Activated CD4-positive, alpha-beta T cell treated with anti-CD3 and anti-CD28 coated beads for 24 hours (primary cell): ENCODE measurements around the gene EFHD2.
A peak's percentile ranks its signal among the peaks of the same experiment; 100 is the strongest.
"Not testable (repeated sequence)": the region's sequence is repeated elsewhere in the genome, so short reads cannot be mapped to it uniquely, and the experiment has no call there.

ENCODE experiments used
- DNase-seq, 2 donors: peaks; one replicate each; pipeline ENCODE4 v3.0.0-alpha.2; 2020; ENCODE audit warnings: low read depth in 2 of 2

EFHD2 gene

GRCh38 chr1:15430787-15431570 lies 21.3 kb downstream of the EFHD2 start:
- peak; percentile 71 to 74 for DNase-seq

GRCh38 chr1:15431571-15431948 lies 21.9 kb downstream of the EFHD2 start:
- DNase-seq: no peak

- DNase-seq: no peak
Measured at GRCh38 chr1:15432324-15432723, 22.6 kb downstream of the EFHD2 start.

DNA sequence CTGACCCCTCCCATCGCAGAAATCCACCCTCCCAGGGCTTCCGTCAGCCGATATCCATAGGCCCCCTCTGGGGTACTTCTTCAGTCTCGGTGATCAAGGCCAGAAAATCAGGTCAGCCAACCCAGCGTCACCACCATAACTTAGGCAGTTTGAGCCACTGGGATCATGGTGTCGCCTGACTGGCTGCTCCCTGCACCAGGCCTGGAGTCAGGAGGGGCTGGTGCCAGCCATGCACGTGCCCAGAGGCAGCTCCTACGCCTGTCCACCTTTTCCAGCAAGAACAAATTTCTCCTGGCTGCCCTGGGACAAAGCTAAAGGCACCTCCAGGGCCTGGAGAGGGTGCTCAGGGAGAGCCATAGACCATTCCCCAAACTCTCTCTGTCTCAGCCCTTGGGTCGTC lies 23.8 kb downstream of the EFHD2 start:
- DNase-seq: no peak

GRCh38 chr1:15434739-15435138 lies 25.1 kb downstream of the EFHD2 start:
- DNase-seq: not testable (repeated sequence)

GRCh38 chr1:15435239-15436077 lies 25.8 kb downstream of the EFHD2 start:
- DNase-seq: no peak

DNA sequence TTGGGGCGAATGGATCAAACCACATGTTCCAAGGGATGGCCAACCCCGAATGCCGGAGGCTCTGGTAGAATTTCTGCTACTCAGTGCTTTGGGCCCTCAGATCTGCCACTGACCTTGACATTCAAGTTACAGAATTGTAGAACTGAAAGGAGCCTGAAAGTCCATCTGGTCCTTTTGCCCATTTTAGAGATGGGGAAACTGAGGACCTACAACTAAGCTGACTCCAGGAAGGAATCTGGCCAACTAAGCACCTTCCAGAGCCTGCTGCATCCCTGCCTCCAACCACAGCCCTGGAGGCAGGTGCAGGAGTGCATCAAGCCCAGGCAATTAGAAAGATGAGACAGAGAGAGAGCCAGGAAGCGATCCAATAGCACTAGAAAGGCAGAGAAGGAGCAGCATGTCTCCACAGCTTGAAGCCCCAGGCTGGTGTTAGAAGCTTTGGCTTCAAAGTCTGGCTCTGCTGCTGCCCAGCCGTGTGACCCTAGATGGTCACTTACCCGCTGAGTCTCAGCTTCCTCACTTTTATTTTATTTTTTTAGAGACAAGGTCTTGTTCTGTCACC lies 27.3 kb downstream of the EFHD2 start:
- no peak for DNase-seq

DNA sequence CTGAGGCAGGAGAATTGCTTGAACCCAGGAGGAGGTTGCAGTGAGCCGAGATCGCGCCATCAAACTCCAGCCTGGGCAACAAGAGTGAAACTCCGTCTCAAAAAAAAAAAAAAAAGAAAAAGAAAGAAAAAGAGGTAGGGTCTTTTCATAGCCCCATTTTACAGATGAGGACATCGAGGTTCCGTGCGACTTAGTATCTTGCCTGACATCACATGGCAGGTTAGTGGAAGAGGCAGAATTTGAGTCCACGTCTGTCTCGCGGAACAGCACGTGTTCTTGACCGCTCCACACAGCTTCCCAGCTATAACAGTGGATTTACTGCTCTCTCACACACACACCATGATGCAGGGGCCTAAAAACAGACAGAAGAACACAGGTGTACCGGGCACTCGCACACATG lies 29.6 kb downstream of the EFHD2 start:
- DNase-seq: no peak

- DNase-seq: no peak
Measured at GRCh38 chr1:15440357-15440756, 30.7 kb downstream of the EFHD2 start.

GRCh38 chr1:15441247-15441646 lies 31.6 kb downstream of the EFHD2 start:
- no peak for DNase-seq

DNA sequence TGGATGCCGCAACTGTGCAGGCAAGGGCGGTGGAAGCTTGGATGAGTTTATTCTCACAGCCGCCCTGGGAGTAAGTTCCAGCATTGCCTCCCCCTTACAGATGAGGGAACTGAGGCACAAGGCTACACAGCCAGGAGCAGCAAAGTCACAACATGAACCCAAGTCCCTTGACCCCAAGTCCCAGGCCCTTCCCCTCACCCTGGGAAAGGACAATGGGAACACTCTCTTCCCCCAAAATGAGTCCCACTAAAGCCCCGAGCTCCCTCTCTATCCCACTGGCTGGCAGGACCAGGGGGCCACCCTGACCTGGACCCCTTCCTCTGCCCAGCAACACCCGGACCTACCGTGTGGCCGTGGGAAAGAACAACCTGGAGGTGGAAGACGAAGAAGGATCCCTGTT lies 32.4 kb downstream of the EFHD2 start:
- DNase-seq: no peak

GRCh38 chr1:15442759-15443158 lies 33.1 kb downstream of the EFHD2 start:
- no peak for DNase-seq

DNA sequence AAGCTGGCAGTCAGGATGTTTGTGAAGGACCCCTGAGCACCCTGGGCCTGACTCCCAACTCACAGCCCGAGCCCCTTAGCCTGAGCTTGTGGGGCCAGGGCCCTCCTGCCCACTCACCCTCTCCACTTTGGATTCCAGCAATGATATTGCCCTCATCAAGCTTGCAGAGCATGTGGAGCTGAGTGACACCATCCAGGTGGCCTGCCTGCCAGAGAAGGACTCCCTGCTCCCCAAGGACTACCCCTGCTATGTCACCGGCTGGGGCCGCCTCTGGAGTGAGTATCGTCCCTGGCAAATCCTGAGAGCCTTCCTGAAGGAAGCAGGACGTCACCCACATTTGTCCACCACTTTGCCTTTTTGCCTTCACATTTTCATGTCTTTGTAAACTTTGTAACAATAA lies 33.6 kb downstream of the EFHD2 start:
- DNase-seq: no peak

DNA sequence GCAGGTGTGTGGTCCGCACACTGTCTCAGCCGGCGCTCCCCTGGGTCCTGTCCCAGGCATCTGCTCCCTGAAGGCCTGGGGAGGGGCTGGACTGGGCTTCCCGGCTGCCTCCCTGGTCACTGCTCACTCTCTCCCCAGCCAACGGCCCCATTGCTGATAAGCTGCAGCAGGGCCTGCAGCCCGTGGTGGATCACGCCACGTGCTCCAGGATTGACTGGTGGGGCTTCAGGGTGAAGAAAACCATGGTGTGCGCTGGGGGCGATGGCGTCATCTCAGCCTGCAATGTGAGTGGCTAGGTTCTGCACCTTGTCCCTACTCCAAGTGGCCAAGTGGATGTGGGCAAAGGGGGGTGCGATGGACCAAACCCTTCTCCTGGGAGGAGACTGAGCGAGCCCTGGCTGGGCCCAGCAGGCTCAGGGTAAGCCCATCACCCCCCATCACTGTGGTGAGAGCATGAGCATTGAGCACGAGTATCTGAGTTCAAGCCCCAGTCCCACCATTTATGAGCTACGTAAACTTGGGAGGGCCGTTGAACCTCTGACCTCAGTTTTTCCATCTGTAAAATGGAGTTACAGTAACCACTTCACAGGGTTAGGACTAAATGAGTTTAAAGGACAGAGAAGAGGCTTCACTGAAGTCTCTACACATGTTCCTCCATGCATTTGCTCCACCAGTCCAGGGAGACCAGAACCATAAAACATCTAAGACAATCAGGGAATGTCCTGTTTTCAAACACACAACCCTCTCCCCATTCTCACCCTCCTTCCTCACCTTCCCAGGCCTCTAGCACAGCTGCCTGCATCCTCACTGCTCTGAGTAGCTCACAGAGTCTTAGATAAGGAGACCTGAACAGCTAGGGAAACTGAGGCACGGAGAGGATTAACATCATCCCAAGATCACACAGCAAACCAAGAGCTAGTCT lies 35.0 kb downstream of the EFHD2 start:
- DNase-seq: no peak

- DNase-seq: no peak
Measured at GRCh38 chr1:15445390-15446122, 35.9 kb downstream of the EFHD2 start.

GRCh38 chr1:15446212-15446611 lies 36.5 kb downstream of the EFHD2 start:
- no peak for DNase-seq

GRCh38 chr1:15448877-15449462 lies 39.3 kb downstream of the EFHD2 start:
- DNase-seq: no peak

DNA sequence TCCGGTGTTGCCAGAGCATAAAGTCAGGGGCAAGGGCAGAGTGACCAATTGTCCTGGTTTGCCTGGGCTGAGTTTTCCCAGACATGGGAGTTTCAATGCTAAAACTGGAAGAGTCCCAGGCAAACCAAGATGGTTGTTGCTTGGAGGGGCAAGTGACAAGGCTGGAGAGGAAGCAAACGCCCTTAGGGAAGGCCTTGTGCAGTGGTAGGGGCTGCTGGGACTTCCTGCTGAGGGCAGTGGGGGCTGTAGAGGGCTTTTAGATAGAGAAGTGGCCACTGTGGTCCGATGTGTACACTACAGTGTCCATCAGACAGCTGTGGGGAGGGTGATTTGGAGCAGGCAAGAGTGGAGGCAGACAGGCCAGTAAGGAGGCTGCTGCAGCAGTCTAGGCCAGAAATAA lies 39.9 kb downstream of the EFHD2 start:
- DNase-seq: no peak

GRCh38 chr1:15451014-15451722 lies 41.5 kb downstream of the EFHD2 start:
- DNase-seq: no peak

- DNase-seq: no peak
Measured at GRCh38 chr1:15452216-15452615, 42.5 kb downstream of the EFHD2 start.
